ENCODE data around the gene MFSD8.
"Not testable (repeated sequence)": the region's sequence is repeated elsewhere in the genome, so short reads cannot be mapped to it uniquely, and the experiment has no call there.

The MFSD8 gene

DNA sequence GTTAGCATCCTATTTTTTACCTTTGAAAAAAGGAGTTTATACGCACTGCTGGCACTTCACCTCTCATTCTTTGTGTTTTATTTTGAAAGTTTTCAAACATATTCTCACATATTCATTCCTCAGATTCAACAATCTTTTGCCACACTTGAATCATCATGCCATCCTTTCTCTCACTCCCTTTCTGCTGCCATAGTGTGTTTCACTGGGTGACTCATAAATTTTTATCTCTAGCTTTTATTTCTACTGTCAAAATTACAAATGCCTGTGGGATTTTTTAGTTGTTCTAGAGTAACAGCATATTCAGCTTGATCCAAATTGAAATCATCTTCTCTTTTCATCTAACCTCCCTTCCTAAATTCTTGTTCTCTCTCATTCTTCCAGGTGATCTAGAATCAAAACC lies 28.0 kb downstream of the MFSD8 start:
- DNase-seq (no peak), ATAC-seq (no peak)

DNA sequence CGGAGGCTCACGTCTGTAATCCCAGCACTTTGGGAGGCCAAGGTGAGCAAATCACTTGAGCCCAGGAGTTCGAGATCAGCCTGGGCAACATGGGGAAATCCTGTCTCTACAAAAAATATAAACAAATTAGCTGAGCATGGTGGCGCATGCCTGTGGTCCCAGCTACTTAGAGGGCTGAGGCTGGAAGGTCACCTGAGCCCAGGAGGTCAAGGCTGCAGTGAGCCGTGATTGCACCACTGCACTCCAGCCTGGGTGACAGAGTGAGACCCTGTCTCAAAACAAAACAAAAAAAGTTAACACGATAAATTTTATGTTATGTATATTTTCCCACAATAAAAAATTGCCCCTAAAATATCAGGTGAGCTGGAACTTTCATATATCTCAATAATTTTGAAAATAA lies 33.1 kb downstream of the MFSD8 start:
- not testable (repeated sequence) for ATAC-seq, DNase-seq

- no peak for DNase-seq
- no peak for ATAC-seq
Observed at GRCh38 chr4:127930175-127930574, 34.8 kb downstream of the MFSD8 start.

- DNase-seq, ATAC-seq: not testable (repeated sequence)
Observed at GRCh38 chr4:127925720-127926119, 39.3 kb downstream of the MFSD8 start.

- ATAC-seq (no peak), DNase-seq (no peak)
Observed at GRCh38 chr4:127922226-127922625, 42.7 kb downstream of the MFSD8 start.

DNA sequence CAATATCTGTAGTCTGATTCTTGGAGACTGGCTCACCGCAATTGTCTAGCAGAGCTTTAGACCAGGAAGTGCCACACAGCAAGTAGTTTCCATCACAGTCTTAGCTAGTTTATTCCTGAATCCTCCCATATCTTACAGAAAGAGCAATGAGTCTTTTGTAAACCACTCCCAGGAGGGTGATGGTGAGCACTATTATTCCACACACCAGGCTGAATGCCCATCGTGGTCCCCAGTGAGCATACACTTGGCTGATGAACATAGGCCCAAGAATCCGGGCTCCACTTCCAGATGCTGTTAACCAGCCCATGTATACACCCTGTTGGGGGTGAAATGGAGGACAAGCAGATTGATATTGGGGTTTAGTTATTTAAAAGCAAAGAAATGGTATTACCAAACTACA lies 44.5 kb downstream of the MFSD8 start:
- DNase-seq (no peak), ATAC-seq (no peak)

GRCh38 chr4:127917151-127917550 lies 47.8 kb downstream of the MFSD8 start:
- DNase-seq (no peak), ATAC-seq (no peak)

DNA sequence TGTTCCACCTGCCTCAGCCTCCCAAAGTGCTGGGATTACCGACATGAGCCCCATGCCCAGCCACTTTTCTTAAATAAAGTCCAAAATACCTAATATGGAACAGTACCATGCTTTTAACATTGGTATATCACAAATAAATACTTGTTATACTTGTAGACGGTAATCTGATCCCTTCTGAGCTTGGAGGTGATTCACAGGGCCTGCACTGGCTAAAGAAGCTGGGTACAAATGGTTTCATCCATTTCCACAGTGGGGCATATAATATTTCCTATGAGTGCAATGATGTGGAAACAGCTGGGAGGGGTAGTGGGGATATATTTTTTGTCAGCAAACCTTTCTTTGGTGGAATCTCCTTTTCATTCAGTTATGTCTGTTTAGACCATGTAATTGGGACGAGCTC lies 48.5 kb downstream of the MFSD8 start:
- no peak for DNase-seq
- no peak for ATAC-seq

GRCh38 chr4:127905029-127905428 lies 59.9 kb downstream of the MFSD8 start:
- ATAC-seq (no peak), DNase-seq (no peak)

- not testable (repeated sequence) for ATAC-seq, DNase-seq
Observed at GRCh38 chr4:127899682-127900081, 65.3 kb downstream of the MFSD8 start.

GRCh38 chr4:127896528-127896927 lies 68.4 kb downstream of the MFSD8 start:
- no peak for DNase-seq
- ATAC-seq, result no peak

DNA sequence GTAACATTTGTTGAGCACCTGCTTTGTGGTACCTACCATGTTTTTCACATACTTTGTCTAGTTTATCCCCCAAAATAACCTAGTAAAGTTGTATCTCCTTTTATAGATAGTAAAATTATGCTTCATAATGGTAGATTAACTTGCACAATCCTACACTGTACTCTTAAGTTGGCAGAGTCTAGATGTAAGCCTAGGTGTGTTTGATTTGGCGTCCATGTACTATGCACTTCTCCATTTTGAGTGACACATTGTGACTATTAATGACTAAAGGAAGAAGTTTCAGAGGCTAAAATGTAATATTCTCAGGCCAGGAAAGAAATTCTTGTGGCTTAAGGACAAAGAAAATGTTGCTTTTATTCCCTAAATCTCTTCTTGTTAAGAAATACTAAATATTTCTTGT lies 68.9 kb downstream of the MFSD8 start:
- ATAC-seq, result no peak
- no peak for DNase-seq

DNA sequence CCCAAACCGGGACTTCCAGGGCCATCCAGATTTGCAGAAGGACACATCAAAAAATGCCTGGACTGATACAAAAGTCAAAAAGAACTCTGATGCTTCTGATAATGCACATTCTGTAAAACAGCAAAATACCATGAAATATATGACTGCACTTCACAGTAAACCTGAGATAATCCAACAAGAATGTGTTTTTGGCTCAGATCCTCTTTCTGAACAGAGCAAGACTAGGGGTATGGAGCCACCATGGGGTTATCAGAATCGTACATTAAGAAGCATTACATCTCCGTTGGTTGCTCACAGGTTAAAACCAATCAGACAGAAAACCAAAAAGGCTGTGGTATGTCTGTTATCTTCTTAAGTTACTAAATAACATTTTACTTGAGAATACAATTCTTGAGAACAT lies 75.1 kb downstream of the MFSD8 start:
- DNase-seq (no peak), ATAC-seq (no peak)

- ATAC-seq, result no peak
- no peak for DNase-seq
Observed at GRCh38 chr4:127888559-127888958, 76.4 kb downstream of the MFSD8 start.

DNA sequence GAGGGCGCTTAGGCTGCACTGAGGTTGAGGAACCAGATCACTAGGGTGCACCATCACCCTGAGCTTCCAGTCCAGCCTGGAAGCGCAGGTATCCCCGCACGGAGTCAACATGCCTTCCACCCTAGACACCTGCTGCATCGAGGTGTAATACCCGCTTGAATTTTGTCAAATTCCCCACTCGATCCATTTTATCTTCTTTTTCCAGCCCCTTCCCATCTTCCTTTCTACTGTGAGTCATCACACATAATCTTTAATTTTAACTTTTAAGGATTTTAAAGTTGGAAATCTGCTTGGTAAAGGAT lies 83.5 kb downstream of the MFSD8 start:
- ATAC-seq (peak; percentile 44), DNase-seq (no peak)

DNA sequence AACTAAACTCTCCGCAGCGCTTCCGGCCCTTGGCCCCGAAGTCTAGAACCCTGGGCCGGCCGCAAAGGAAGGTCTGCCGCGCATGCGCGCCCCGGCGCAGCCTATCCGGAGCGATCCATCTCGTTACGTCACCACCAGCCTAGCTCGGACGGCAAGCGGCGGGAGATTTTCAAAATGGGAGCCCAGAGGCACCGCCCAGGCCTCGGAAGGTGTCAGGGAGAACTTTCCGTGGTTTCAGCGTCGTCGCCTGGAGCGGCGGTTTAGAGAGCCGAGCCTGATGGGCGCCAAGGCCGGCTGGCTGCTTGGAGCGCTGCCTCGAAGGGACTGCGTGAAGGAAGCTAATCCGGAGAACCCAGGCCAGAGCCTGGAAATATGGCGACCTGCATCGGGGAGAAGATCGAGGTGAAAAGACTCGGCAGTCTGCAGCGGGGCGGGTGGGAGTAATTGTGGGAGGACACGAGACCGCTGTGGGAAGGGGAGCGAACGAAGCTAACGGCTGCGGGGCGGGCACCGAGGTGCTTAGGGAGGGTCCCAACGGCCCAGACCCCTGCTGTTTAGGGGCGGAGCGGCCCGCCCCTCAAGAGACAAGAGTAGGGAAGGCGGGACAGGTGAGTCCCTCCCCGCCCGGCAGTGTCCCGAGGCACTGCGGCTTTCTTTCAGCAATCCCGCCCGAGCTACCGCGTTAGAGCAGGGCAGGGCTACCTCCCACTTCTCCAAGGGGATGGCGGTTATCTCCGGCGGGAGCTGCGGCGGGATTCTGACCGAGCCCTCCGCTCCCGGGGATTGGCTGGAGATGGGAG lies 84.0 kb downstream of the MFSD8 start, which contains the start of gene PLK4:
TSS of gene PLK4 (plus strand) at position 131 of the 800 bp plus-strand sequence. CDS start at position 373, 242 bp downstream.
- DNase-seq (peak; percentile 96), ATAC-seq (peak; percentile 98)

GRCh38 chr4:127875791-127876190 lies 89.2 kb downstream of the MFSD8 start:
- ATAC-seq (no peak), DNase-seq (no peak)

DNA sequence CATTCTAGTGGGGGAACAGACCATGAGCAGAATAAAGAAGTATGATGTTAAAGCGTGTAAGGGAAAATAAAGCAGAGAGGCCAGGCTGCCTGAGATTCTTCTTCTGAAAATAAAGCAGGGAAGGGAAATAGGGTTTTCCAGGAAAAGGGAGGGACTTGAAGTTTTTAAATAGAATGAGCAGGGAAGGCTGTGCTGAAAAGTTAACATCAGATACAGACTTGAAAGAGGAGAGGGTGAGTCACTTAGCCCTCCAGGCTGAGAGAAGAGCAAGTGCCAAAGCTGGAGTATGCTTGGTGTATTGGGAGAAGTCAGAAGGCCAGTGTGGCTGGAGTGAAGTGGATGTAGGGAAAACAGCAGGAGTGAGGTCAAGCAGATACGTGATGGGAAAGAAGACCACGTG lies 94.3 kb downstream of the MFSD8 start:
- ATAC-seq (no peak), DNase-seq (no peak)

GRCh38 chr4:127870281-127870680 lies 94.7 kb downstream of the MFSD8 start:
- no peak for DNase-seq

DNA sequence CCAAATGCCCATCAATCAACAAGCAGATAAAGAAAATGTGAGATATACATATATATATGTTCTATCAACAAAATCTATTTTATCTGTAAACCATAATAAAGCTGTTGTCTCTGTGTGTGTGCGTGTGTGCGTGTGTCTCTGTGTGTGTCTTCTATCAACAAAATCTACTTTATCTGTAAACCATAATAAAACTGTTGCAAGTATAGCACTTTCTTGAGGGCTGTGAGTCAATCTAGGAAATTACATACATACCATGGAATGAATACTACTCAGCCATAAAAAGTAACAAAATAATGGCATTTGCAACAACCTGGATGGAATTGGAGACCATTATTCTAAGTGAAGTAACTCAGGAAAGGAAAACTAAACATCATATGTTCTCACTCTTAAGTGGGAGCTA lies 96.8 kb downstream of the MFSD8 start:
- DNase-seq (no peak), ATAC-seq (no peak)

More at GRCh38 chr4:127870281-127870680, 94.7 kb downstream of the MFSD8 start:
- no peak for ATAC-seq

All from stimulated activated naive CD8-positive, alpha-beta T cell treated with anti-CD3 and anti-CD28 coated beads, Interleukin-15, Interleukin-2, amounts not matched to agents 100 U/mL and 50 U/mL, for 24 hours (primary cell).